ENCODE results near the gene KRT25. TPM values are rescaled to one million over a fixed set of nuclear protein-coding genes. Genes with fewer than 3 reads are reported as not detected.

KRT25 gene
- total and polyA plus RNA-seq, 9 donors = not detected

DNA sequence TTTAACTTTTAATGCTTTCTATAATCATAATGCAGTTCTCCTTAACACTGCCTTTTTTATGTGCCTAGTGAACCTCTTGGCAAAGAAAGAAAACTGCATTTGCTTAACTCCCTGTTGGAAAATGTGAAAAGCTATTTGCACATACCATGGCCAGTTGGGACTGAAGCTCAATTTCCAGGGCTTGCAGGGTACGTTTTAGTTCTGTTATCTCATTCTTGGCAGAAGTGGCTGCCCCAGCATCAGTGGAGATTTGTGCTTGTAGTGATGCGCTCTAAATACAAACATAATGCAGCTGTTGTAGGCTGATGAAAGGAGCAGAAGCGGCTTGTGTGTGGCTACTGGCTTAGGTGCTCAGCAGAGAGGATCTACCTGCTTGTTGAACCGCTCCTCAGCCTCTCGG lies 55.3 kb downstream of the KRT25 start:
- no peaks in the 10 kb centered on the region for H3K9me3 ChIP-seq
- H3K27me3 ChIP-seq = no peaks in the 10 kb centered on the region
- TF ChIP-seq EP300 (IDR thresholded peaks at IDR 0.05) (no peak), POLR2A (IDR thresholded peaks at IDR 0.05) (no peak)
- TF ChIP-seq, protein P1, sequence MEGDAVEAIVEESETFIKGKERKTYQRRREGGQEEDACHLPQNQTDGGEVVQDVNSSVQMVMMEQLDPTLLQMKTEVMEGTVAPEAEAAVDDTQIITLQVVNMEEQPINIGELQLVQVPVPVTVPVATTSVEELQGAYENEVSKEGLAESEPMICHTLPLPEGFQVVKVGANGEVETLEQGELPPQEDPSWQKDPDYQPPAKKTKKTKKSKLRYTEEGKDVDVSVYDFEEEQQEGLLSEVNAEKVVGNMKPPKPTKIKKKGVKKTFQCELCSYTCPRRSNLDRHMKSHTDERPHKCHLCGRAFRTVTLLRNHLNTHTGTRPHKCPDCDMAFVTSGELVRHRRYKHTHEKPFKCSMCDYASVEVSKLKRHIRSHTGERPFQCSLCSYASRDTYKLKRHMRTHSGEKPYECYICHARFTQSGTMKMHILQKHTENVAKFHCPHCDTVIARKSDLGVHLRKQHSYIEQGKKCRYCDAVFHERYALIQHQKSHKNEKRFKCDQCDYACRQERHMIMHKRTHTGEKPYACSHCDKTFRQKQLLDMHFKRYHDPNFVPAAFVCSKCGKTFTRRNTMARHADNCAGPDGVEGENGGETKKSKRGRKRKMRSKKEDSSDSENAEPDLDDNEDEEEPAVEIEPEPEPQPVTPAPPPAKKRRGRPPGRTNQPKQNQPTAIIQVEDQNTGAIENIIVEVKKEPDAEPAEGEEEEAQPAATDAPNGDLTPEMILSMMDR (IDR thresholded peaks at IDR 0.05) = no peak
- no peak overlapping the region for H3K27ac ChIP-seq
- DNase-seq = peak in 1 of 5 donors; percentile 34
- no peak overlapping the region for H3K4me3 ChIP-seq
- intact Hi-C loops (cut with DNase I) = no loop called here
- WGBS, 3 donors = 7 to 9% (median 8%) methylated on average over 5 of the region's 5 CpGs
- H3K4me1 ChIP-seq (ENCODE audit: insufficient read depth) = no peaks in the 10 kb centered on the region
- H3K36me3 ChIP-seq = no peaks in the 10 kb centered on the region

- intact Hi-C loops (cut with DNase I) = no loop called here
- H3K4me1 ChIP-seq (ENCODE audit: insufficient read depth) = no peaks in the 10 kb centered on the region
- no peak overlapping the region for H3K27ac ChIP-seq
- H3K9me3 ChIP-seq = no peaks in the 10 kb centered on the region
- no peaks in the 10 kb centered on the region for H3K36me3 ChIP-seq
- no peak for DNase-seq
- TF ChIP-seq EP300 (IDR thresholded peaks at IDR 0.05) (no peak), POLR2A (IDR thresholded peaks at IDR 0.05) (no peak)
- TF ChIP-seq, protein P1 (IDR thresholded peaks at IDR 0.05) = no peak
- H3K27me3 ChIP-seq = no peaks in the 10 kb centered on the region
- no peak overlapping the region for H3K4me3 ChIP-seq
- 20 to 28% (median 23%) methylated on average over 9 of the region's 9 CpGs for WGBS, 3 donors
Observed at GRCh38 chr17:40699371-40699770, 55.8 kb downstream of the KRT25 start.

Other genes starting within 250 kb of the KRT25 start
- 1 to 10 TPM in 2 of 7 donors, under 1 TPM in 3, not detected in 2; 0.23 to 2.5 (median 0.37) TPM for gene CCR7, start 189.9 kb downstream of the KRT25 start, total RNA-seq
- gene CCR7, start 189.9 kb downstream of the KRT25 start, polyA plus RNA-seq = under 1 TPM; 0.18 to 0.60 TPM
- 100 to 1,000 TPM in 5 of 7 donors, 10 to 100 TPM in 2; 80.2 to 129 (median 112) TPM for gene SMARCE1, start 107.5 kb downstream of the KRT25 start, total RNA-seq
- gene SMARCE1, start 107.5 kb downstream of the KRT25 start, polyA plus RNA-seq = 100 to 1,000 TPM; 109 to 158 TPM
- under 1 TPM in 4 of 7 donors, not detected in 3; 0.20 to 0.57 (median 0.39) TPM for gene KRT222, start 90.2 kb downstream of the KRT25 start, total RNA-seq
- 1 to 10 TPM in 1 of 2 donors, under 1 TPM in 1; 0.10 to 1.6 TPM for gene KRT222, start 90.2 kb downstream of the KRT25 start, polyA plus RNA-seq
- gene KRT24, start 51.6 kb downstream of the KRT25 start, total RNA-seq = not detected
- gene KRT24, start 51.6 kb downstream of the KRT25 start, polyA plus RNA-seq = not detected
- not detected for gene KRT26, start 16.9 kb upstream of the KRT25 start, total RNA-seq
- gene KRT26, start 16.9 kb upstream of the KRT25 start, polyA plus RNA-seq = not detected
- not detected for gene KRT27, start 27.2 kb upstream of the KRT25 start, total RNA-seq
- not detected for gene KRT27, start 27.2 kb upstream of the KRT25 start, polyA plus RNA-seq
- gene KRT28, start 44.6 kb upstream of the KRT25 start, total RNA-seq = not detected
- not detected for gene KRT28, start 44.6 kb upstream of the KRT25 start, polyA plus RNA-seq
- gene KRT10, start 67.3 kb upstream of the KRT25 start, total RNA-seq = 10 to 100 TPM; 10.4 to 57.3 (median 39.4) TPM
- 10 to 100 TPM; 16.2 to 35.2 TPM for gene KRT10, start 67.3 kb upstream of the KRT25 start, polyA plus RNA-seq
- not detected for gene KRT12, start 111.9 kb upstream of the KRT25 start, total RNA-seq
- not detected for gene KRT12, start 111.9 kb upstream of the KRT25 start, polyA plus RNA-seq
- gene KRT20, start 129.9 kb upstream of the KRT25 start, total RNA-seq = 1 to 10 TPM in 1 of 7 donors, under 1 TPM in 2, not detected in 4; 0.27 to 4.2 (median 0.77) TPM
- gene KRT20, start 129.9 kb upstream of the KRT25 start, polyA plus RNA-seq = under 1 TPM in 1 of 2 donors, not detected in 1; 0.05 TPM
- 1 to 10 TPM in 3 of 7 donors, under 1 TPM in 2, not detected in 2; 0.22 to 5.0 (median 1.3) TPM for gene KRT23, start 182.3 kb upstream of the KRT25 start, total RNA-seq
- under 1 TPM; 0.05 to 0.53 TPM for gene KRT23, start 182.3 kb upstream of the KRT25 start, polyA plus RNA-seq
- under 1 TPM in 1 of 7 donors, not detected in 6; 0.69 TPM for gene KRT39, start 211.6 kb upstream of the KRT25 start, total RNA-seq
- gene KRT39, start 211.6 kb upstream of the KRT25 start, polyA plus RNA-seq = not detected
- gene KRT40, start 229.0 kb upstream of the KRT25 start, total RNA-seq = not detected
- not detected for gene KRT40, start 229.0 kb upstream of the KRT25 start, polyA plus RNA-seq
- gene KRTAP3-3, start 238.8 kb upstream of the KRT25 start, total RNA-seq = not detected
- gene KRTAP3-3, start 238.8 kb upstream of the KRT25 start, polyA plus RNA-seq = not detected
- not detected for gene KRTAP3-2, start 244.6 kb upstream of the KRT25 start, total RNA-seq
- gene KRTAP3-2, start 244.6 kb upstream of the KRT25 start, polyA plus RNA-seq = not detected